C4-2B (cell line): ENCODE data around the gene KIT.

Source experiments
- H3K27ac ChIP-seq: fragments of 450-650 bp; 2 replicates; pipeline ENCODE4 v1.5.1; 2017
- ZFX ChIP-seq: fragments of 450-650 bp; IDR thresholded peaks from 2 replicates; pipeline ENCODE4 v1.6.1; 2017
- TF ChIP-seq, protein P1 (sequence below): fragments of 450-650 bp; conservative IDR thresholded peaks from 2 replicates; pipeline ENCODE4 v1.5.1; 2017; ENCODE audit warnings: mild to moderate bottlenecking

KIT gene

DNA sequence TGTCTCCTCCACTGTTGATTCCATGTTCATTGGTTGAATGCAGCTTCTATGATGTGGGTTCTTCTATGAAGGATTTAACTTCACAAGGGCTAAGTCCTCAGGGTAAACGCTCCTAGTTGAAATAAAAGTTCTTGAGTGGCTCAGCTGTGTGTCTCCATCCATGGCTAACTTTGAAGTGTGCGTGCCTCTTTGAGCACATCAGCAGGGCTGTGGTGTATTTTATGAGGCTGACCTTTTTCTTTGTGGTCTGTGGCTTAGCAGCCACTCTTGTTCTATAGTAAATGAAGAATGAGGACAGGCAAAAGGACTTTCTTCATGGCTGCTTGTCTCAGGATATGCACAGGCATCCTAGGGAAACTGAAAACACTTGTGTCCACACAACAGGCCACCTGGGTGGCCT lies 88.5 kb downstream of the KIT start:
- no peak overlapping the region for H3K27ac ChIP-seq
- TF ChIP-seq, protein P1, sequence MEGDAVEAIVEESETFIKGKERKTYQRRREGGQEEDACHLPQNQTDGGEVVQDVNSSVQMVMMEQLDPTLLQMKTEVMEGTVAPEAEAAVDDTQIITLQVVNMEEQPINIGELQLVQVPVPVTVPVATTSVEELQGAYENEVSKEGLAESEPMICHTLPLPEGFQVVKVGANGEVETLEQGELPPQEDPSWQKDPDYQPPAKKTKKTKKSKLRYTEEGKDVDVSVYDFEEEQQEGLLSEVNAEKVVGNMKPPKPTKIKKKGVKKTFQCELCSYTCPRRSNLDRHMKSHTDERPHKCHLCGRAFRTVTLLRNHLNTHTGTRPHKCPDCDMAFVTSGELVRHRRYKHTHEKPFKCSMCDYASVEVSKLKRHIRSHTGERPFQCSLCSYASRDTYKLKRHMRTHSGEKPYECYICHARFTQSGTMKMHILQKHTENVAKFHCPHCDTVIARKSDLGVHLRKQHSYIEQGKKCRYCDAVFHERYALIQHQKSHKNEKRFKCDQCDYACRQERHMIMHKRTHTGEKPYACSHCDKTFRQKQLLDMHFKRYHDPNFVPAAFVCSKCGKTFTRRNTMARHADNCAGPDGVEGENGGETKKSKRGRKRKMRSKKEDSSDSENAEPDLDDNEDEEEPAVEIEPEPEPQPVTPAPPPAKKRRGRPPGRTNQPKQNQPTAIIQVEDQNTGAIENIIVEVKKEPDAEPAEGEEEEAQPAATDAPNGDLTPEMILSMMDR, result no peak
- no peak for TF ChIP-seq ZFX

DNA sequence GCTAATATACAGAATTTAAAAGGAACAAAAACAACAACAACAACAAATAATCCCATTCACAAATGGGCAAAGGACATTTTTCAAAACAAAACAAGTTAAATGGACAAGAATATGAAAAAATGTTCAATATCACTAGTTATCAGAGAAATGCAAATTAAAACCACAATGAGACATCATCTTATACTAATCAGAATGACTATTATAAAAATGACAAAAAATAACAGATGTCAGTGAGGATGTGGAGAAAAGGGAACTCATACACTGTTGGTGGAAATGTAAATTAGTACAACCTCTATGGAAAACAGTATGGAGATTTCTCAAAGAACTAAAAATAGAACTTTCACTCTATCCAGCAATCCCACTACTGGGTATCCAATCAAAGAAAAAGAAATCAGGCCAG lies 92.6 kb downstream of the KIT start:
- H3K27ac ChIP-seq, result no peak overlapping the region
- no peak for TF ChIP-seq ZFX
- TF ChIP-seq, protein P1, result no peak

DNA sequence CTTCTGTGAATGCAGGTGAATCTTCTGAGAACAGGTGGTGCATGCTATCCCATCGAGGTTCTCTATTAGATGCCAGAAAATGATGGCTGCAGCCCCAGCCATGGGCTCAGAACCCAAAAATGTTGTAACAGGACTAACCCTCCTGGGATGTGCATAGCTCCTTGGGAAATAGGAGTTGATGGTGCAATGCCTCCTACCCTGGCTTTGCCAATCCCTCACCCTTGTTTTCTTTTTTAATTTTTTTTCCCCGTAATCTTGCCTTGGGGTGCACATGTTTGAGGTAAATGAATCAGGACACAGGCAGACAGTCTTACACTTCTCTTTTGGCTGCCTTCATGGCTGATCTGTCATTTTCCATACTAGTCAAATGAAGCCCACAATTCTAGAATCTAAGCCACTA lies 96.6 kb downstream of the KIT start:
- no peak for TF ChIP-seq ZFX
- TF ChIP-seq, protein P1, result no peak
- H3K27ac ChIP-seq, result no peak overlapping the region

DNA sequence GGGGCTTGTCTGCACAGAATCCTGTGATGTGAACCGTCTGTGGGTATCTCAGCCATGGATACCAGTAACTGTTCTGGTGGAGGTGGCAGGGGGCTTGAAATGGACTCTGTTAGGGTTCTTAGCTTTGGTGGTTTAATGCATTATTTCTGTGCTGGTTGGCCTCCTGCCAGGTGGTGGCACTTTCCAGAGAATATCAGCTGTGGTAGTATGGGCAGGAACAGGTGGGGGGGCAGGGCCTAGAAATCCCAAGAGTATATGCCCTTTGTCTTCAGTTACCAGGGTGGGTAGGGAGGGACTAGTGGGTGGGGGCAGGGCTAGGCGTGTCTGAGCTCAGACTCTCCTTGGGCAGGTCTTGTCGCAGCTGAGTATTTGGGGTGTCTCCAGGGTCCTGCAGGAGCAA lies 106.7 kb downstream of the KIT start:
- TF ChIP-seq, protein P1, result no peak
- no peak for TF ChIP-seq ZFX
- H3K27ac ChIP-seq, result no peak overlapping the region

DNA sequence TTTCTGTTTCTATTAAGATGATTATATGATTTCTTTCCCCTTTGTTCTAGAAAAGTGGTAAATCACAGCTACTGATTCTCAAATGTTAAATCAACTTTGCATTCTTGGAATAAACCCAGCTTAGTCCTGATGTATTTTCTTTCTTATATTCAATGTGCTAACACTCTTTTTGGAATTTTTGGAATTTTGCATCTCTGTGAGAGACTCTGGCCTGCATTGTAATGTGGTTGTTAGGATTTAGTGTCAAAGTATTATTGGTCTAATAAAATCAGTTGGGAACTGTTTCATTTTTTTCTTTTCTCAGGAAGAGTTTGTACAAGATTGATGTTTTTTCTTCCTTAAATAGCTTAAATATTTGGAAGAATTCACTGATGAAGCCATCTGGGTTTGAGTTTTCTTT lies 109.6 kb downstream of the KIT start:
- no peak for TF ChIP-seq ZFX
- TF ChIP-seq, protein P1, result no peak
- no peak overlapping the region for H3K27ac ChIP-seq

DNA sequence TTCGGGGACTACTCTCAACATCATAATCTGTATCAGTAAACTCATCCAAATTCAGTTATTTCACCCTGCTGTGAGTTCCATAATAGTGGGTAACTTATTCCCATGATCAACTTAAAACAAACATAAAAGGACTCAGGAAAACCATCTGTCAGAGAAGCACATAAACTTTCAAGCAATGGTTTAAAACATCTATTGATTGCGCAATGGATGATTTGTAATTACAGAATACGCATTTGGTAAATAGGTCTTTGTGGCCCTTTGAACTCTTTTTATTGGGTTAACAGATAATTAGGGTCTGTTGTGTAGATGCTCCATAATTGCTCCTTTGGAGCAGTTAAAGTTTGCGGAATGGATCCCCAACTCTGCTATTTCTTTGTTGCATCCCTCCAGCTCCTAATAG lies 115.3 kb downstream of the KIT start:
- no peak overlapping the region; the same call in 1 of the 2 replicates for H3K27ac ChIP-seq
- no peak for TF ChIP-seq ZFX

DNA sequence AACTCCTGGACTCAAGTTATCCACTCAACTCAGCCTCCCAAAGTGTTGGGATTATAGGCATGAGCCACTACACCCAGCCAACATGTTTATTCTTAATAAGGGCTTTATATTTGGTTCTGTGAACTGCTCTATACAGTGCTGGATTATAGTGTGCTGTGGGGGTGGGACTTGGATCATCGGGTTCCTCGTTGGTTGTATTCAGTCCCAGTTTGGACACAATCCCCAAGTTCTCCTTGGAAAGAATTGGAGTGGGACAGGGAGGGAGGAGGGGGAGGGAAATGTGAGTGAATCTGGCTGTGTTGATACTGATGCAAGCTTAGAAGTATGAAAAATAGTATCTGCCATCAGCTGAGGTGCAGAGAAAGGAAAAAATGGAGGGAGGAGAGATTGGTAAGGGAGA lies 121.3 kb downstream of the KIT start:
- no peak for TF ChIP-seq ZFX
- TF ChIP-seq, protein P1, result no peak
- H3K27ac ChIP-seq, result no peak overlapping the region

DNA sequence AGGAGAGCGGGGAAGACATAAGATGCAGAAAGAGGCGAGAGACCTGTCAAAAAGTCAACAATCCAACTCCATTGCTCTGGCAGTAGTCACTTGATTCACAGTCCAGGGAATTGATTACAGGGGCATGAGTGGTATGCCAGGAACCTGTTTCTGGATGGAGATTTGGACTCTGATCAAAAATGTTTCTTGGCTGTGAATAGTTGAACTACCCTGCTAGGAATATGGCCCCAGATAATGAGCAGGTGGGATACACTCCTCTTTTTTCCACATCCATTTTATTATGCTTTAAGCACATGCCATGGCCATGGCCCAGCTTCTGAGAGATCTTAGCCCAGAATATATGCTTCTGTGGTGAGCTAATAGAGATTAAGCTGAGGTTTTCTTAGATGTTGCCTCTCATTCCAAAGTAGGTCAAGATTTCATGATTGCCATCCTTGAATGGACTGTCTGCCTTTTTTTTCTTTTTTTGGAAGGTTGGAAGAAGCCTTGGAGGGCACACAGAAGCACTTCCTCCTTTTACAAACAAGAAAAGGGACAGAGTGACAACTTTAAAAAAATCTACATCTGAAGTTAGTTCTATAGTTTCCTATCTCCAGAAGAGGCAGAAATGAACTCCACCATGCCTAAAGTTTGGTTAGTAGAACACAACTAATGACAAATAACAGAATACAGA lies 121.9 kb downstream of the KIT start:
- no peak overlapping the region for H3K27ac ChIP-seq
- TF ChIP-seq, protein P1, result no peak
- TF ChIP-seq ZFX, result no peak
